NCI-H2171 (cell line): ENCODE data around the gene TAS2R19.
"Not testable (repeated sequence)": the region's sequence is repeated elsewhere in the genome, so short reads cannot be mapped to it uniquely, and the experiment has no call there.

Source experiments
- DNase-seq: peaks from one replicate; lab custom pipeline; 2025; lab: John Stamatoyannopoulos, UW

TAS2R19 gene

GRCh38 chr12:11022520-11022919 is at the start of gene TAS2R19:
TAS2R19 (minus strand) TSS chr12:11022620; CDS start chr12:11022571, 49 bp downstream.
- DNase-seq: no peak

GRCh38 chr12:11071414-11071813 is 49.0 kb upstream of the TAS2R19 start:
- DNase-seq: no peak

GRCh38 chr12:11070999-11071398 is 48.6 kb upstream of the TAS2R19 start:
- no peak for DNase-seq

- DNase-seq: no peak
Measured at GRCh38 chr12:11069854-11070365, 47.5 kb upstream of the TAS2R19 start.

GRCh38 chr12:11067514-11067913 is 45.1 kb upstream of the TAS2R19 start:
- no peak for DNase-seq

DNA sequence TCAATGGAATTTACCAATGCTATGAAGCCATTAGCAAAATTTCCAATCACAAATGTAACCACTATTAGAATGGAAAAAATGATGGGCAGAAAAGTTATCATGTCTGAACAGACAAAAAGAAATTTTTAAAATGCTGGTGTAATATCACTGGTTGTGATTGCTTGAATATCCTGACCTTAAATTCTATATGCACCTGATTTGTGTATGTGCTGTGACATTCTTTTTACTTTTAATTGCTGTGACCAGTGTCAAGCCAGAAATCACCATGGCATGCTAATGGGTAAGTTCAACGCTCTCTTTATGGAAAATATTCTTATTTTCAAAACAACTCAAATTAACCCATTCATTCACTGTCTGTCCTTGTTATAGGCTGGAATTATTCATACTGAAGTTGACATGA is 39.8 kb upstream of the TAS2R19 start, which contains the start of gene TAS2R46:
Gene TAS2R46, minus strand, starts transcription at position 101 of the 400 bp plus-strand sequence. Its CDS starts 0 bp downstream, at position 101.
- not testable (repeated sequence) for DNase-seq

- DNase-seq: no peak
Measured at GRCh38 chr12:11059784-11060183, 37.4 kb upstream of the TAS2R19 start.

DNA sequence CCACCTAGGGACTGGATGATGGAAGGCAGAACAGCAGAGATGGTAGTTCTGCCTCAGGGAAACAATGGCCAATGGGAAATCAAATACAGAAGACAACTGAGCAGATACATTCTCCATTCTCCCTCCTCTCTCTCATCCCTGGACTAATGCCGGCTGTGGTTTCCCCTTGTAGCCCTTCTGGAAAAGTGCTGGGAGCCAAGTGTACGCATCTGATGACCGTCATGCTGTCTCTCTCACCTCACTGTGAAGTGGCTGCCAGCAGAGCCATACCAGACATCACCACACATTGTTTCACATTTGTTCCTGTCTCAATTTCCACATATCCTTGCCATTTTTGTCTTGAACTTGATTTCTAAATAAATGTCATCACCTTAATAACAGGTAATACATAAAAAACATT is 36.6 kb upstream of the TAS2R19 start:
- no peak for DNase-seq

GRCh38 chr12:11055306-11055705 is 32.9 kb upstream of the TAS2R19 start:
- no peak for DNase-seq

- DNase-seq: not testable (repeated sequence)
Measured at GRCh38 chr12:11049806-11050531, 27.5 kb upstream of the TAS2R19 start.

- not testable (repeated sequence) for DNase-seq
Measured at GRCh38 chr12:11041366-11041765, 18.9 kb upstream of the TAS2R19 start.

DNA sequence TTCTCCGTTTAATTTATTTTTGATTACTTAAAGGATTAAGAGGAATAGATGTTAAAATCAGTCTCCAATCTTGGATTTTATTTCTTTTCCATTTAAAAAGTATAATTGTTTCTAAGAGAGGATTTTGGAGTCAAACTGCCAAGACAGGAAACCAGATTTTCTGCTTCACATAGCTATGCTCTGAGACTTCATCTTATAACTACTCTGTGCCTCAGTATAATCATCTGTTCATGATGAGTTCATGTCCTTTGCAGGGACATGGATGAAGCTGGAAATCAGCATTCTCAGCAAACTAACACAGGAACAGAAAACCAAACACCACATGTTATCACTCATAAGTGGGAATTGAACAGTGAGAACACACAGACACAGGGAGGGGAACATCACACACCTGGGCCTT is 17.7 kb upstream of the TAS2R19 start:
- no peak for DNase-seq

DNA sequence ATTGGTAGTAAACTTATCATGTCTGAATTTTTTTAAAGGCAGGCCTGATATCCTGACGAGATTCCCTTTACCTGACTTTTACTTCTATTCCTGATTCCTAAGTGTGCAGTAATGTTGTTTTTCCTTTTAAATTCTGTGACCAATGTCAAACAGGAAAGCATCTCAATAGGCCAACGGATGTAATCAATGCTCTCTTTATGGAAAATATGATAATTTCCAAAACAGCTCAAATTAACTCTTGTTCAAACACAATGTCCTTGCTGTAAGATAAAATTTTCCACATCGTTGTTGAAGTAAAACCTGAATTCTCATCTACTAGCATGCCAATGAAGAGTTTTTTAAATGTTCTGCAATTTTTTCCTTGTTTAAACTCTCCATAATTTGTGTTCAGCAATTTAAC is 16.8 kb upstream of the TAS2R19 start:
- DNase-seq: no peak

DNA sequence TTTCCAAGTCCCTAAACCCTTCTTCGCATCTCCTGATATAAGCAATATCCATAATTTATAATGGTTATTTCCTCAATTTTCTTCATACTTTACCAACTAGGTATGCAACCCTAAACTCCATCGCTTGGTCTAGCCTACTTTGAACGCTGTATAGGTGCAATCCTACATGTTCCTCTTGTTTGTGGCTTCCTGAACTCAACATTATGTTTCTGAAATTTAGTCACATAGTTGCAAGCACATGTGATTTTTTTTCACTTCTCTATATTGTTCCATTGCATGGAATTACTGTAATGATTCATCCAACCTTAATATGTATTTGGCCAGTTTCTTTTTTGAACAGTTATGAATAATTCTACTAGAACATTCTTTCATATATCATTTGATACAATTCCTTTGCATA is 11.5 kb upstream of the TAS2R19 start:
- DNase-seq: not testable (repeated sequence)

- no peak for DNase-seq
Measured at GRCh38 chr12:11031307-11031706, 8.9 kb upstream of the TAS2R19 start, which contains the start of gene TAS2R31. TAS2R31 (minus strand) TSS chr12:11031407; CDS start chr12:11031335, 72 bp downstream.

DNA sequence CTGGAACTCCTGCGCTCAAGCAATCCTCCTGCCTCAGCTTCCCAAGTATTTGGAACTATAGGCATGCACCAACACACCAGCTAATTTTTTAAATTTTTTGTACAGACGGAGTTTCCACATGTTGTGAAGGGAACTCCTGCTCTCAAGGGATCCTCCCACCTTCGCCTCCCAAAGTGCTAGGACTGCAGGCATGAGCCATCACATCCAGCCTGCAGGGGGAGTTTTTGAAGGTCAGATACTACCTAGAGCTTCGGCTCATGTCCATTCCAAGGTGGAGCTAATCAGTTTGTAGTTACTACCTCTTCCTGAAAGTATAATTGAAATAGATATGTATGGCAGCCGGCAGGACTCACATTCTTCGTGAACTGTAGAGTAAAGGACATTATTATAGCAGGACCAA is 3.7 kb upstream of the TAS2R19 start:
- DNase-seq: no peak

- DNase-seq: no peak
Measured at GRCh38 chr12:11023387-11023786, 967 bp upstream of the TAS2R19 start.

DNA sequence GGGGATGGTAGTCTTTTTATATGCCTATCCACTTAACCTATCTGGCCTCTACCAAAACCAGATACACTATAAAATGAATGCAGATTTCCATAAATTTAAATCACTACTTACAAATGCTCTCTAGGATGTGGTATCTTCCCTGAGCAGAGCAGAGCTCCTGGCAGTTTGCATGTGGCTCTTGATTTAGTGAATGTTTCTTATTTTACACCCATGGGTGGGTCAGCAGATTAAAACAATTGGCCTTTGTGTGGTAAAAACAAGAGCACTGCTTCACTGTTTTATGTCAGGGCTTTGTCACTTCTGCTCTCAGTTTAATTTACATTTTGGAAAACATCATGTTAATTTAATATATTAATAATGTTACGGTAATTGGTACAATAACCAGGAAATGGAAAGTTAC is 5.5 kb downstream of the TAS2R19 start:
- no peak for DNase-seq

DNA sequence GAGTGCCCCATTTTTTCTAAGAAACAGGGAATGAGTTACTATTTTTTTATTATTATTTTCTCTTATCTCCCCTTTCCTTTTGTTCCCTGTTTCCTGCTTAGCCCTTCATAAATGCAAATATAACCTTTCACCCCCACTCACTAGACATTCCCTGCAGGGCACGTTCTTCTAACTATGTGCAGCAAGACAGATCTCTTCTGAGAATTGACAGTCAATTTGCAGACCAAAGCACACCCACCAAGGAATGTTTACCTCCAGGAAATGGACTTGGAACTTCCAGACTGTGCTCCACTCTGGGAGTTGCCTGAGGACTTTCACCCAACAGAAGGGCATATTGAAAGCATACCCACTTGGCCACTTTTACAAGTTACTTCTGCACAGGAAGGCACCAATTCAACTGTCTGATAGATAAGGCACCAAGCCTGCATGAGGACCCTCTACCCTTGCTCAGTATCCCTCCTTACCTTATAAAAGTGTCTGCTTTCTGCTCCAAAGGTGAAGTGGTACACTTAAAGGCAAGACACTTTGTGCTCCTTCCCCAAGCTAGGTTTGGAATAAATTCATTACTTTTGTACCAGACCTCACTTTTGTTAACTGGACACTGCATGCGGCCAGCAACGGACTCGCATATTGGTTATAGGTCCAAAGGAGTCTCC is 6.5 kb downstream of the TAS2R19 start:
- no peak for DNase-seq

DNA sequence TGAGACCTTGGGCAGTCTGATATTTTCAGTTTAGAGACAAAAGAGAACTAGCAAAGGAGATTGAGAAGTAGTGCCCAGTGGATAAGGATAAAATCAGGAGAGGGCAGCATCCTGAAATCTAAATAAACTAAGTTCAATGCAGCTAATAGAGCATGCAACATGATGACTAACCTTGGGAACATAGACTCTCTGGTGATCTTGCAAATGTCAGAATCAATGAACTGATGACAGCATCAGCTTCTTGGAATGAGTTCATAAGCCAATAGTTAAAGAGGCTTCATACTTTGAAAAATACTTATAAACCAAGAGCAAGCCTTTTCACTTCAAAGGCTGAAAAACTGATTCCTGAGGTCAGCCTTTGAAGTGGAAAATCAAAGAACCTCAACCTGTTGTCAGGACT is 8.2 kb downstream of the TAS2R19 start:
- no peak for DNase-seq

- no peak for DNase-seq
Measured at GRCh38 chr12:11007608-11008007, 14.8 kb downstream of the TAS2R19 start.

DNA sequence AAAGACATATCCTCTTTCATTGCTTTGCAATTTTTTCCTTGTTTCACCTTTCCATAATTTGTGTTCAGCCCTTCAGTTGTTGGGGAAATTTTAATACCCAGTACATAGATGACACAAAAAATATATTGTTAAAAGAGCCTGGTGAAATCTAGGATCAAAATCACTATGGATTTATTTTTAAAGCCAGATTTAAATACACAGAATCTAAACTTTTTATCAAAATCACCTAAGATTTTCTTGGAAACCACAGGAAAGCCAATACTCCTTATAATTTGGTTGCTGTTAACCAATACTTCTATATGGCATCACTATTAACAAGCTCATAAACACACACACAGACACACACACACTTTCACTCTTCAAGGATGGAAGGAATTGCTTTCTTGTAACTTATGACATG is 24.2 kb downstream of the TAS2R19 start, which contains the start of gene TAS2R20:
Gene TAS2R20, minus strand, starts transcription at position 101 of the 400 bp plus-strand sequence. CDS start 429 bp downstream, outside the sequence.
- no peak for DNase-seq

DNA sequence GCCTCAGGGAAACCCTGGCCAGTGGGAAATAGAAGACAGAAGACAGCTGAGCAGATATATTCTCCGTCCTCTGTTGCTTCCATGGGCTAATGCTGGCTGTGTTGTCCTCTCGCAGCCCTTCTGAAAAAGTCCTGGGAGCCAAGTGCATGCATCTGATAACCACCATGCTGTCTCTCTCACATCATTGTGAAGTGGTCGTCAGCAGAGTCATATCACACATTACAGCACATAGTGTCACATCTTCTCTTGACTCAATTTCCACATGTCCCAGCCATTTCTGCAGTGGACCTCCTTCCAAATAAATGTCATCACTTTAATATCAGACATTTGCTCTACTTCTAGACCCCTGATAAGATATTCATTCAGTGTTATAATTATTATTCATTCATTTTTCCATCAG is 28.1 kb downstream of the TAS2R19 start:
- no peak for DNase-seq
